ENCODE measurements around the gene SCUBE1.

Gene SCUBE1

GRCh38 chr22:43158778-43159483 is 184.2 kb downstream of the SCUBE1 start:
- no peak for DNase-seq (ENCODE audit: low read depth in 3 of 3)

DNA sequence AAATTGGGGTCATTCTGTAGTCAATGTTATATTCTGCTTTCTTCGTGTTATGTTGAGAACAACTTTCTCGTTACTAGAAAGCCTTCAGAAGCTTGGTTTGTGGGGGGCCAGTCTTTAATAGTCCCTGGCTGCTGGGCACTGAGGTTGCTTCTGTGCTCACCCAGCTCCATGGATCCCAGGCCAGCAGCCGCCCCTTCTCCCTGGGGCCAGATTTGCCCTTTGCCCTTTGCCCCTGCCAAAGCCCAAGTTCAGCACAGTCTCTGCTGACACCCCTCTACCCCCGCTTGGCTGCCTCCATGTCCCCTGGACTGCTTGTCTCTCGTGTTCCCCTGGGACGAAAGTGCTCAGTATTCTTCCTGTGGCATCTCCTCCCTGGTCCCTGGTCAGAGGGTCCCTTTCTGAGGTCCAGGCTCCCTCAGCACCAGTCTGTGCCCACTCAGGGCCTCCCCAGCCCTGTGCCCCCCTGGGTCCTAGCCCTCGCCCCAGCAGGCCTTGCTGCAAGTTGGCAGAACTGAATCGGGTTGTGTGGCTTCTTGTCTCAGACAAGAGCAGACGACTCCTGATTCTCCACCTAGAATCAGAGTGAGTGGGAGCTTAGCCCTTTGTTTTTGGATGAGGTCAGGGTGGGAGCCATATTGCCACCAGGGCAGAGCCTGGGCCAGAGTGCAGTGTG is 185.2 kb downstream of the SCUBE1 start:
- DNase-seq (ENCODE audit: low read depth in 3 of 3), result no peak

DNA sequence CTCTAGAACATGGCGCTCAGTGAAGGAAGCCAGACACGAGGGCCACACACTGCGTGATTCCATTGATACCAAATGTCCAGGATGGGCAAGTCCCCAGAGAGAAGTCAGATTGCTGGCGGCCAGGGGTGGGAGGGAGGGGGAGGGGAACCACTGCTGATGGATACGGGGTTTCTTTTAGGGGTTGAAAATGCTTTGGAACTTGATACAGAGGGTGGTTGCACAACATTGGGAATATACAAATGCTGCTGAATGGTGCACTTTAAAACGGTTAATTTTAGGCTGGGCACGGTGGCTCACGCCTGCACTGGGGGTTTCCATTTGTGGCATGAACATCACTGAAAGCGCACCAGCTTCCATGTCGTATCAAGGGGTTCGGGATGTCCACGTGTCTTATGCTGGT is 186.8 kb downstream of the SCUBE1 start:
- no peak for DNase-seq (ENCODE audit: low read depth in 3 of 3)

GRCh38 chr22:43155789-43156188 is 187.4 kb downstream of the SCUBE1 start:
- no peak for DNase-seq (ENCODE audit: low read depth in 3 of 3)

DNA sequence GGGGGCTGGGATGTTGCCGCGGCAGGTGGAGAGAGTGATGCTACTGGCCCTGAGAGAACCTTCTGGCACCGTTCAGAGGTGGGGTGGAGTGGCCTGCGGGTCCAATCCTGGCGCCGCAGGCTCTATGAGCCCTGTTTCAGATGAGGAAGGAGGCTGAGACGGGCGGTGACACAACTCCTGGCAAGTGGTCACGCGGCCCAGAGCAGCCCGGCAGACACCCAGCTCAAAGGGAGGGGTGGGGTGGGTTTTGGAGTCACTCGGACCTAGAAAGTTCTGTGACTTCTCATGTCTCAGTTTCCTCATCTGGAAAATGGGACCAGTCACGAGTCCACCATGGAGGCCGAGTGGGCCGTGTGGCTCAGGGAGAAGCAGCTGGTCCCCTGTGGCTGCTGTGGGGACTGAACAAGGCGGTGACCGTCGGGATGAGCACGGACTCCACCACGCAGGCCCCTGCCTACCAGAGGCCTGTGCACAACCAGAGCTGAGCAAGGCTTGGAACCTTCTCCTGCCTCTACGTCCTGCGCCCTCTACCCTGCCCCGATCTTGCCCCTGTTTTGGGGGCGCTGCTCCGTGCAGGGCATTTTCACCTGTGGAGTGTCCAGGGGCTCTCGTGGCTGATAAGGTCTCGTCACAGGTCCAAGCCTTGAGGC is 188.2 kb downstream of the SCUBE1 start:
- no peak for DNase-seq (ENCODE audit: low read depth in 3 of 3)

DNA sequence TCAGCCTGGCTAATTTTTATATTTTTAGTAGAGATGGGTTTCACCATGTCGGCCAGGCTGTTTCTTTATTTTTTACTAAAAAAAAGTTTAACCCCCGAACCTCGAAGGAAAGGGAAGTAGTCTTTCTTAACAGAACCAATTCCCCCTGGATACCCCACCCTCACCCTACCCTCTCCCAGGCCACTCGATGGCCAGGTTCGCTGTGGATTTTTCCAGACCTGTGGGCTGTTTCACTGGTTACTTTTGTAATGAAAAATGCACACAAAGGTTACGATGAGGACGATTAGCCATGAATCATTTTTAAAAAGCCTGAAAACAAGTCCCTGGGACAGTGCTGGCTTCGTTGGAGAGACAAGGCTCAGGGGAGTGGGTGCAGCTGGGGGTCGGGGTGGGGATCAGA is 189.3 kb downstream of the SCUBE1 start:
- no peak for DNase-seq (ENCODE audit: low read depth in 3 of 3)

DNA sequence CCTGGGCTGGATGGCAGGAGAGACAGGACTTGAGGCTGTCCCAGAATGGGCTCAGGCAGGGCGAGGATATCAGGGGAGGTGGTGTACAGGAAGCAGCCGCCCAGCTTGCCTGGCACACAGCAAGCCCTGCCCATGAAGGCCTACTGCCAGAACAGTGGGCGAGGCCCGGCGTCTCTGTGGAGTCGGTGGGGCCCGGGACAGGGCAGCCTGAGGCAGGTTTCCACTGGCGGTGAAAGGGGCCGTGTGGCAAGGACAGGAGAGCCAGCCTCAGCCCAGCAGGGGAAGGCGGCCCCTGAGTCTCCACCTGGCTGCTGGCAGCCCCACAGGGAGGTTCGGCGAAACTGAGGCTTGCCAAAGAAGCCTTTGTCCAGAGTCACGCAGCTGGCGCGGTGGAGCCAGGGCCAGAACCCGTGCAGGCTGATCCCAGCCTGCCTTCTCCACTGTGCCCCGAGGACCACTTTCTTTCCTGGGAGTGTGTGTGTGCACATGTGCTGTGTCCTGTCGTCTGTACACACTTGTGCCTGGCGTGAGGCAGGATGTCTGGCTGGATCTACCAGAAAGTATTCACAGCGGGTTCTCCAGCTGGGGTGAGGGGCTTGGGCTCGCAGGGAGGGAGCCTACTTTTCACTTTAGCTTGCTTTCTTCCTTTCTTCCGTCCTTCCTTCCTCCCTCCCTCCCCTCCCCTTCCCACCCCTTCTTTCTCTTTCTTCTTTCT is 190.7 kb downstream of the SCUBE1 start:
- peak; percentile 25 to 40 (median 36) for DNase-seq (ENCODE audit: low read depth in 3 of 3)

DNA sequence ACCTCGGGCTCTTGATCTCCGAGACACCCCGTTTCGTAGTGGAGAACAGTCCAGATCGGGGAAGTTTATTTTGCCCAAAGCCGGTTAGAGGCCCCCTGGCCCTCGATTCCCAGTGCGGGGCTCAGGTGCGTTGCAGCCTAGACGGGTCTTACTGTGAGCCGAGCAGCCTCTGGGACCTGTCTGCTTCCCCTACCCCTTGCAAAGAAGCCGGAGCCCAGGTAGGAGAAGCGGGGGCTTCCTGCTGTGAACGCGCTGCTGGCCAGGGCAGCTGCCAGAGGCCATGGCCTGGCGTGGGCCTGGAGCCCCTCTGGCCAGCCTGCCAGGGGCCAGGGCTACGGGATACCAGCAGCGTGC is 191.2 kb downstream of the SCUBE1 start:
- no peak for DNase-seq (ENCODE audit: low read depth in 3 of 3)

DNA sequence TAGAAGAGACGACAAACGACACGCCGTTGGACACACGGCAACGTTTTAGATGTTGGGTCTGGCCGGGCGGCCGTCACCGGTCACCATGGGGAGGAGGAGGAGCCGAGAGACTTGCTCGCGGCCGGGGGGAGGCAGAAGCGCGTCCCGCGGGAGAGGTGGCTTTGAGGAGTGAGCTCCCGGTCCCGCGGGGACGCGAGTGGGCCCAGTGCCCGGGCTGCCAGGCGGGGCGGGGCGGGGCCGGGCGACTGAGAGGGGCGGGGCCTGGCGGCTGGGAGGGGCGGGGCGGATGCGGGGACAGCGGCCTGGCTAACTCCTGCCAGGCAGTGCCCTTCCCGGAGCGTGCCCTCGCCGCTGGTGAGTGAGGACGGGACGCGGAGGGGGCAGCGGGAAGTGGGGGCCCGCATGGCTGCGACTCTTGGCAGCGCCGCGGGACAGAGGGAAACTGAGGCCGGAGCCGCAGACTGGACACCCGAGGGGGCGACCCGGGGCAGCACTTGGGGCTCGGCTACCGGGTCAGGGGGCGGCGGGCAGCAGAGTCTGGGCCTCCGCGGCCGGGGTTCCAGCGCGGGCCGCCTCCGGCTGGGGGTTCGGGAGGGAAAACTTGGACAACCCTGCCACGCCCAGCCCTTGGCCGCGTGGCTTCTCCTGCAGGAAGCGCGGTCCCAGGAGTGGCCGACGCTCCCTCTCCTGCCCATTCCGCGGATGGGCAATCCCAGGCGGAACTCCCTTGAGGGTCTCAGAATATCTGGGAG is 191.7 kb downstream of the SCUBE1 start, which contains the start of gene TSPO:
TSS of gene TSPO (plus strand) at position 309 of the 752 bp plus-strand sequence. CDS start 7,680 bp downstream, outside the sequence.
- peak; percentile 43 to 53 (median 48) for DNase-seq (ENCODE audit: low read depth in 3 of 3)

DNA sequence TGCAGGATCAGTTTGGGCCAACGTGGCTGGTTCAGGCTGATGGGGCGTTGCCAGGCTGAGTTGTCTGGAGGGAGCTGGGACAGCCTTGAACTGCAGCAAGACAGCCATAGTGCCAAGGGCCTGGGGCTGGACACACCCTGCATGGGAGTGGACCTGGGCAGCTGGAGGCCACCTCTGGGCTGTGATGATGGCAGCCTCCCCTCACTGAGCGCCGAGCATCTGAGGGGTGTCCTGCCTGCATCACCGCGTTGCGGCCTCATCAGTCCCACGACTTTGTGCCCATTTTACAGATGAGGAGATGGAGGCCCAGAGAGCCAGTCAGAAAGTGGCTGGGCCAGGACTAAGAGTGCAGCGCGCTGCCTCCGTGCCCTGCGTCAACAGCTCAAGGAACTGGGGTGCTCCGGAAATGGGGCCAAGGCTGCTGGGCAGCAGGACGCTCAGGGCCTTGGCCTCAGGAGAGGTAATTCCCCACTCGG is 192.4 kb downstream of the SCUBE1 start:
- no peak for DNase-seq (ENCODE audit: low read depth in 3 of 3)

- DNase-seq (ENCODE audit: low read depth in 3 of 3), result no peak
These were observed 194.6 kb downstream of the SCUBE1 start for GRCh38 chr22:43148581-43148980.

- no peak for DNase-seq (ENCODE audit: low read depth in 3 of 3)
These were observed 195.4 kb downstream of the SCUBE1 start for GRCh38 chr22:43147821-43148220.

Measured in stimulated activated CD4-positive, alpha-beta T cell treated with anti-CD3 and anti-CD28 coated beads, TNF-alpha, amount 100 ng/mL, for 4 hours (primary cell).